HepG2 (cell line): ENCODE data around the gene DAZAP1. TPM values are rescaled to one million over a fixed set of nuclear protein-coding genes. Genes with fewer than 3 reads are reported as not detected.

ENCODE experiments used
- ATAC-seq: fragments of 200-7000 bp; cut with Tn5 transposase; 3 replicates; pipeline ENCODE4 v1.9.1; 2020; ENCODE audit warnings: mild to moderate bottlenecking, moderate library complexity
- BruUV-seq: library from RNA; stranded (reverse); fragments of 400-500 nt; replicated peaks from 2 replicates; lab custom pipeline; 2021; lab: Mats Ljungman, UMichigan
- CTCF ChIA-PET: fragments of 300-600 bp; formaldehyde crosslinking; extraction: SDS; loops from one replicate; lab custom pipeline; 2021; ENCODE audit warnings: low total read pairs, inconsistent platforms, low intra/inter-chr PET ratio; lab: Yijun Ruan, JAX
- POLR2A ChIA-PET: fragments of 350-600 bp; sonication (Branson Sonifier 250); formaldehyde crosslinking; loops from one replicate; lab custom pipeline; 2020; ENCODE audit warnings: antibody characterized with exemption, inconsistent platforms; lab: Yijun Ruan, JAX
- DNase-seq: peaks from one replicate; pipeline ENCODE4 v3.0.0-alpha.2; 2015; ENCODE audit warnings: low spot score
- FAIRE-seq: peaks from 3 replicates; lab custom pipeline; 2011; peaks lifted over from hg19 to GRCh38; lab: Jason Lieb, UNC
- H2AFZ ChIP-seq: one replicate; pipeline ENCODE4 v1.6.1; 2011; ENCODE audit warnings: low read length, inconsistent platforms
- H3K27ac ChIP-seq: fragments of 300-600 bp; 3 replicates; pipeline ENCODE4 v1.8.0; 2011; ENCODE audit warnings: mixed run types, mild to moderate bottlenecking, mixed read lengths, low read length, inconsistent platforms; ENCODE audit not compliant: insufficient read depth; ENCODE audit errors: extremely low read length
- H3K27me3 ChIP-seq, 2 experiments: fragments of 200-600 bp in 1 of 2; 2 replicates in 1 of 2; 3 replicates in 1 of 2; pipeline versions ENCODE4 v1.6.0 to v1.8.0; 2011; ENCODE audit warnings: low read length in 2 of 2, mild to moderate bottlenecking in 2 of 2, moderate library complexity in 2 of 2, inconsistent platforms in 1 of 2; ENCODE audit not compliant: insufficient read depth in 2 of 2, control insufficient read depth in 1 of 2
- H3K36me3 ChIP-seq, 2 experiments: fragments of 200-600 bp in 1 of 2; replicated peaks in 1 of 2; 2 replicates in 1 of 2; 3 replicates in 1 of 2; pipeline versions ENCODE4 v1.5.1 to v1.8.0; 2011; ENCODE audit warnings: low read length in 2 of 2, inconsistent platforms in 1 of 2; ENCODE audit not compliant: insufficient read depth in 2 of 2, control insufficient read depth in 1 of 2
- H3K4me1 ChIP-seq: 2 replicates; pipeline ENCODE4 v1.5.1; 2012; ENCODE audit warnings: low read length, inconsistent platforms; ENCODE audit not compliant: insufficient read depth
- H3K4me2 ChIP-seq: 2 replicates; pipeline ENCODE4 v1.6.0; 2011; ENCODE audit warnings: low read depth, low read length, inconsistent platforms
- H3K4me3 ChIP-seq, 3 experiments: fragments of 200-600 bp in 1 of 3; sonication (generic), shearing (Covaris generic) in 1 of 3; replicated peaks in 1 of 3; 2 replicates each; pipeline ENCODE4 v1.5.1; 2011 to 2016; ENCODE audit warnings: low read length in 3 of 3, inconsistent platforms in 2 of 3, low read depth in 2 of 3, mild to moderate bottlenecking in 2 of 3, control low read depth in 1 of 3, mixed read lengths in 1 of 3; ENCODE audit not compliant: insufficient read depth in 1 of 3
- H3K79me2 ChIP-seq: one replicate; pipeline ENCODE4 v1.6.1; 2011; ENCODE audit warnings: low read length, inconsistent platforms; ENCODE audit not compliant: insufficient read depth
- H3K9ac ChIP-seq: 2 replicates; pipeline ENCODE4 v1.6.0; 2011; ENCODE audit warnings: mild to moderate bottlenecking, low read depth, low read length, inconsistent platforms; ENCODE audit not compliant: insufficient read depth
- H3K9me3 ChIP-seq: 2 replicates; pipeline ENCODE4 v1.5.1; 2012; ENCODE audit warnings: mild to moderate bottlenecking, low read length
- H4K20me1 ChIP-seq: 2 replicates; pipeline ENCODE4 v1.6.0; 2011; ENCODE audit warnings: inconsistent platforms, mild to moderate bottlenecking, low read length, moderate library complexity; ENCODE audit not compliant: insufficient read depth
- AGO1 ChIP-seq: fragments of 200-400 bp; formaldehyde crosslinking; IDR thresholded peaks from 2 replicates; pipeline ENCODE4 v1.6.1; 2017; ENCODE audit warnings: mild to moderate bottlenecking, low read depth, low read length, moderate library complexity; ENCODE audit not compliant: poor library complexity, severe bottlenecking
- AGO2 ChIP-seq: fragments of 200-400 bp; formaldehyde crosslinking; optimal IDR thresholded peaks from 2 replicates; pipeline ENCODE3; 2017; ENCODE audit warnings: mild to moderate bottlenecking, low read depth, low read length, moderate library complexity
- ATAD3A ChIP-seq: sonication (generic); formaldehyde crosslinking; IDR thresholded peaks from 2 replicates; pipeline ENCODE4 v1.4.0; 2020; ENCODE audit warnings: missing genetic modification reagents
- NR2C2 ChIP-seq: sonication (generic); formaldehyde crosslinking; IDR thresholded peaks from 2 replicates; pipeline ENCODE4 v1.4.0; 2020; ENCODE audit warnings: missing genetic modification reagents, mild to moderate bottlenecking, moderate library complexity, borderline replicate concordance
- POLR2G ChIP-seq: fragments of 200-400 bp; formaldehyde crosslinking; IDR thresholded peaks from 2 replicates; pipeline ENCODE4 v1.6.1; 2018; ENCODE audit warnings: mild to moderate bottlenecking, low read depth, low read length, moderate library complexity
- RBFOX2 ChIP-seq: fragments of 200-400 bp; formaldehyde crosslinking; IDR thresholded peaks from 2 replicates; pipeline ENCODE4 v1.6.1; 2017; ENCODE audit warnings: low read depth, mild to moderate bottlenecking, low read length
- ZNF337 ChIP-seq: sonication (generic); formaldehyde crosslinking; IDR thresholded peaks from 2 replicates; pipeline ENCODE4 v1.5.1; 2020; ENCODE audit warnings: missing genetic modification reagents, low read depth, mild to moderate bottlenecking, borderline replicate concordance
- WGBS: methylation state at CpG from one replicate; pipeline ENCODE4 v1.1.6; 2017; ENCODE audit warnings: low lambda C conversion rate; 5-methylcytosine and 5-hydroxymethylcytosine counted together
- in situ Hi-C: cut with HindIII; loops from 2 replicates; pipeline ENCODE4 v1.10.0; 2017; ENCODE audit warnings: low pct_unique_long_range_greater_than_20kb; ENCODE audit not compliant: extremely low pct_ligation_motif_present
- intact Hi-C: fragments of 100-400 bp; cut with micrococcal nuclease; formaldehyde crosslinking; loops from one replicate; pipeline ENCODE4 v1.10.0; 2022; ENCODE audit not compliant: unreplicated experiment
- polyA plus RNA-seq, 8 experiments: library from polyadenylated mRNA; depleted of rRNA in 3 of 8; stranded (reverse) in 7 of 8; unstranded in 1 of 8; fragments of >200 nt; fragmentation: Illumina TruSeq in 4 of 8; extraction: Trizol in 4 of 8; gene quantifications; 2 replicates each; pipeline versions ENCODE4 v1.2.1 to v1.2.3, GENCODE V29; 2011 to 2016; ENCODE audit warnings: low read depth in 4 of 8, missing spikeins in 1 of 8, mixed read lengths in 1 of 8; ENCODE audit not compliant: insufficient read depth in 1 of 8
- total RNA-seq, 5 experiments: library from RNA; depleted of rRNA; stranded (reverse); fragments of >200 nt; fragmentation: Illumina TruSeq; extraction: Trizol; gene quantifications; 2 replicates each; pipeline ENCODE4 v1.2.3, GENCODE V29; 2016; ENCODE audit warnings: low read depth in 1 of 5
- TF ChIP-seq, protein P1 (sequence below): sonication (generic); formaldehyde crosslinking; IDR thresholded peaks from 2 replicates; pipeline ENCODE4 v1.5.0; 2020; ENCODE audit warnings: missing genetic modification reagents

Gene DAZAP1
- total and polyA plus RNA-seq, 2 of the 13 experiments (the other 11 are each of a cell fraction or from before 2014, with no cell fraction given): 63.3 to 79.2 TPM

DNA sequence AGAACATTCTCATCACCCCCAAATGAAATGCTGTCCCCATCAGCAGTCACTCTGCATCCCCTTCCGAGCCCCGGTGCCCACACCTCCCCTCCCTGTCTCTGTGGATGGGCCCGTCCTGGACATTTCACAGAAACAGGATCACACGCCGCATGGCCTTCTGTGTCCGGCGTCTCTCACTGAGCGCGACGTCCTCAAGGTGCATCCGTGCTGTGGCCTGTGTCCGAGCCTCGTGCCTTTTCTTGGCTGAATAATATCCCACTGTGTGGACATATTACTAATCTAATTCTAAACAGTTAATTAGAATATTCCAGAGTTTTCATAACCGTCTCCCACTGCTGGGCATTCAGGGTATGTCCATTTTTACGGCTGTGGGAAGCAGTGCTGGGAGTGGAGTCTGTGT is 15.0 kb upstream of the DAZAP1 start:
- TF ChIP-seq AGO1: peak; percentile 61
- TF ChIP-seq NR2C2 (CRISPR knock-in tag): no peak
- Histone ChIP-seq H4K20me1 (no peaks in the 10 kb centered on the region), H3K4me1 (peaks cover 25% of the 10 kb centered on the region), H3K36me3 (peaks cover 9 to 35% of the 10 kb centered on the region in 2 experiments), H2AFZ (no peak overlapping the region), H3K79me2 (no peaks in the 10 kb centered on the region), H3K9ac (no peak overlapping the region), H3K4me2 (no peak overlapping the region), H3K4me3 (no peak overlapping the region), H3K27ac (no peak overlapping the region), H3K27me3 (no peaks in the 10 kb centered on the region), H3K9me3 (no peaks in the 10 kb centered on the region)
- 97% methylated on average over 15 of the region's 15 CpGs for WGBS
- intact Hi-C loops (no loop called here), in situ Hi-C loops (no loop called here)
- POLR2A ChIA-PET: no interaction called here
- no peak for ATAC-seq
- CTCF ChIA-PET: no interaction called here
- BruUV-seq: no TSS peak
- no peak for FAIRE-seq
- DNase-seq: no peak

DNA sequence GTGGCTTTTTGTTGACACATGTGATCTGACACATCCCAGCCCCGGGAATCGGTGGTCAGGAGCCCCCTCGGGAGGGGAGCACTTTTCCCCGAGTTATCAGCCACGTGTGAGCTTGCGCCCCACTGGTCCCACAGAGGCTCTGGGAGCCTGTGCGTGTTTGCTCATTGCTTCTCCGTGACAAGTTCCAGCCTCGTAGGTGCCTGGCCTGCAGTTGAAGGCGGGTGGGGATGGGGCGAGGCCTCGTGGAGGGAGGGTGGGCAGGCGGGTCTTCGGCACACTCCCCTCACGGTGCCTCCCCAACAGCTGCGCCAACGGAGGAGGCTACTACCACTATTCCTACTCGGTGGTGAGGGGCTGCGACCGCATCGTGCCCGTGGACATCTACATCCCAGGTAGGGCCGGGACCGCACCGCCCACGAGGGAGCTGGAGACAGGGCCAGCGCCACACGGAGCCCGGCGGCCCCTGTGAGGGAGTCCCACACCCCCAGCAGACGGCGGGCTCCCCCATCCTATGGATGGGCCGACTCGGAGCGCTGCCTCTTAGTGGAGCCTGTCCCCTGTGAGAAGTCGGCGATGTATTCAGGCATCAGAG is 14.4 kb upstream of the DAZAP1 start:
- no peaks in the 10 kb centered on the region for H3K79me2 ChIP-seq
- H3K27me3 ChIP-seq: no peaks in the 10 kb centered on the region
- peaks cover 8 to 38% of the 10 kb centered on the region in 2 experiments for H3K36me3 ChIP-seq
- in situ Hi-C loops: no loop called here
- H3K9ac ChIP-seq: no peak overlapping the region
- no TSS peak for BruUV-seq
- no peak for FAIRE-seq
- H3K4me1 ChIP-seq: peaks cover 25% of the 10 kb centered on the region
- POLR2A ChIA-PET: interaction anchor here (1.1 kb wide), 1 partner anchor 20 kb away, joined by 3 read pairs; no protein-coding TSS in a partner anchor
- no peak for ATAC-seq
- no peak overlapping the region for H2AFZ ChIP-seq
- TF ChIP-seq, protein P1, sequence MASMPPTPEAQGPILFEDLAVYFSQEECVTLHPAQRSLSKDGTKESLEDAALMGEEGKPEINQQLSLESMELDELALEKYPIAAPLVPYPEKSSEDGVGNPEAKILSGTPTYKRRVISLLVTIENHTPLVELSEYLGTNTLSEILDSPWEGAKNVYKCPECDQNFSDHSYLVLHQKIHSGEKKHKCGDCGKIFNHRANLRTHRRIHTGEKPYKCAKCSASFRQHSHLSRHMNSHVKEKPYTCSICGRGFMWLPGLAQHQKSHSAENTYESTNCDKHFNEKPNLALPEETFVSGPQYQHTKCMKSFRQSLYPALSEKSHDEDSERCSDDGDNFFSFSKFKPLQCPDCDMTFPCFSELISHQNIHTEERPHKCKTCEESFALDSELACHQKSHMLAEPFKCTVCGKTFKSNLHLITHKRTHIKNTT (CRISPR knock-in tag): no peak
- TF ChIP-seq ATAD3A (CRISPR knock-in tag): no peak
- peak; percentile 56; the same call in 1 of the 2 replicates for TF ChIP-seq RBFOX2
- peak; percentile 24 for TF ChIP-seq AGO2
- no peak for TF ChIP-seq ZNF337 (CRISPR knock-in tag)
- 0 out of 2 replicates have a peak, but pooled peaks have one; percentile 17 for TF ChIP-seq POLR2G
- 99% methylated on average over 28 of the region's 37 CpGs for WGBS
- H3K4me2 ChIP-seq: no peak overlapping the region
- no peaks in the 10 kb centered on the region for H4K20me1 ChIP-seq
- no peaks in the 10 kb centered on the region for H3K9me3 ChIP-seq
- no peak for DNase-seq
- intact Hi-C loops: no loop called here
- no peak overlapping the region for H3K4me3 ChIP-seq
- CTCF ChIA-PET: no interaction called here
- H3K27ac ChIP-seq: no peak overlapping the region
